HG02943 (cell line): ENCODE data around the gene TBX2.

Experiments used
- ATAC-seq: cut with Tn5 transposase; IDR thresholded peaks from one replicate; pipeline ENCODE4 v1.9.1; 2021; ENCODE audit warnings: mild to moderate bottlenecking, low read depth, moderate library complexity; ENCODE audit not compliant: unreplicated experiment

The TBX2 gene

DNA sequence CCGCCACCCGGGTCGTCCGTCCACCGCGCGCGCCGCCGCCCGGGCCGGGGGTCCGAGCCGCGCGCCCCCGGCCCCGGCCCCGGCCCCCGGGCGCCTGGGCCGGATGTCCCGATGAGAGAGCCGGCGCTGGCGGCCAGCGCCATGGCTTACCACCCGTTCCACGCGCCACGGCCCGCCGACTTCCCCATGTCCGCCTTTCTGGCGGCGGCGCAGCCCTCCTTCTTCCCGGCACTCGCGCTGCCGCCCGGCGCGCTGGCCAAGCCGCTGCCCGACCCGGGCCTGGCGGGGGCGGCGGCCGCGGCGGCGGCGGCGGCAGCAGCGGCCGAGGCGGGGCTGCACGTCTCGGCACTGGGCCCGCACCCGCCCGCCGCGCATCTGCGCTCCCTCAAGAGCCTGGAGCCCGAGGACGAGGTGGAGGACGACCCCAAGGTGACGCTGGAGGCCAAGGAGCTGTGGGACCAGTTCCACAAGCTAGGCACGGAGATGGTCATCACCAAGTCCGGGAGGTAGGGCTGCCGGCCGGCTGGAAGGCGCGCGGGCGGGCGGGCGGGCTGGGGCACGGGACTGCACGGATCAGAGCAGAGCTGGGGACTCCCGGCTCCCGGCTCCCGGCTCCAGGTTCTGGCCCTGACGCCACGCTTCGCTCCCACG is 548 bp downstream of the TBX2 start:
- no peak for ATAC-seq

DNA sequence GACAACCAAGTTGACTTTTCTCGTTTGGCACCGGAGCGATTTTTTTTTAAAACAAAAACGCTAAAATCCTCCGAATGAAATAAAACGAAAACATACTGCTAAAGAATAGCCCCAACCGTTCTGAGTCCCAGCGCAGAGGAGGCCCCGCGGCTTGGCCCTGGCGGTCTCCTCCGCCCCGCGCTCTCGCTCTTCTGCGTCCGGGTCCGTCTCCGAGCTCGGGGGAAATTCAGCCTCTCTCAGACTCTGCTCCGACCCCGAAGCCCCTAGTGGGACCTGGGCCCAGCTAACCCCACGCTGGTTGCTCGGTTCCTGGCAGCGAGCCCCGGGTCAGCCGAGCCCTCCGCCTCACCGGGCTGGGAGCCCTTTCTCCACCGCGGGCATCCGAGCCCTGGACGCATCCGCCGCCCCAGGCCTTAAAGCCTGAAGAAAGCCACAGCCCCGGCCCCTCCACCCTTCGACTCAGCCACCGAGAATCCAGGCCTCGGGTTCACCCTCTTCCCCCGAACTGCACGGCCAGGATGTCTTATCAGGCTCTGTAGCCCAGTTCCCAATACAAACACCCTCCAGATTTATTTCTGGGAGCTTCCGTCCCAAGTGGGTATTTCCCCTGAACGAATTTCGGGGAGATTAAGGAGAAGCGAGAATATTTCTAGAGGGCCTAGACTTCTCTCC is 1.2 kb downstream of the TBX2 start:
- no peak for ATAC-seq

DNA sequence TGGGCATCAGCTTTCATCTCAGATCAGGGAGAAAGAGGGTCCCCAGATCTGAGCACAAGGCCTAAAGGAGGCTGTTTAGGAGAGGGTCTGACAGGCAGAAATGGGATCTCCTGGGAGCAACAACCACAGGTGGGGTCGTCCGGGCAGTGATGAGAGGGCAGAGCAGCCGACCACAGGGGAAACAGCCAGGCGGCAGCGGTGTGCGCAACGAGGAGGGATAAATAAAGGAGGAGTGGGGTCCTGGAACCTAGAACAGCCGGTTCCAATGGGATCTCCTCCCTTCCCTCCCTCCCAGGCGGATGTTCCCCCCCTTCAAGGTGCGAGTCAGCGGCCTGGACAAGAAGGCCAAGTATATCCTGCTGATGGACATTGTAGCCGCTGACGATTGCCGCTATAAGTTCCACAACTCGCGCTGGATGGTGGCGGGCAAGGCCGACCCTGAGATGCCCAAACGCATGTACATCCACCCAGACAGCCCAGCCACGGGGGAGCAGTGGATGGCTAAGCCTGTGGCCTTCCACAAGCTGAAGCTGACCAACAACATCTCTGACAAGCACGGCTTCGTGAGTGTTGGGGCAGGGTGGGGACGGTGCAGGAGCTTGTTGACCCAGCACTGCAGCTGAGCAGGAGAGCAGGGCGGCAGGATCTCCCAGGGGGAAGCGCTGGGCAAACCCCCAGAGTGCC is 1.9 kb downstream of the TBX2 start:
- ATAC-seq = no peak

DNA sequence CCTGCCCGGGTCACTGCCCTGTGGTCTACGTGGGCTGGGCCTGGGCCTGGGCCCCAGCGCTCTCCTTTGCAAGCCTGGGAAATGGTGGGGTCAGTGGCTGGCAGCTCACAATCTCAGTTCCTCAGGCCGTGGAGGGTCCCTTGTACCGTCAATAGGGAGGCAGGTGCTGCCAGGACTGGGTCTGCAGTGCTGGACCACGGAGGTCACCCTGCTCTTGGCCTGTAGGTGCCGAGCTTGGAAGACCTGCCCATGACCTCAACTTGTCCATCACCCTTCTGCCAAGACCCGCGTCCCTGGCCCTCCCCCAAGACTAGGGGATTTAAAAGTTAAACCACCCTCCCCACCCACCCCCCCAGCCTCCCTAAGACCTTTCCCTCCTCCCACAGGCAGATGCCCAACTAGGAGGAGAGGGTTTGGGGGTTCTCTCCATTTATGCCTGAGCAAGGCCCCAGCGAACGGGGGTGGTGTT is 2.5 kb downstream of the TBX2 start:
- no peak for ATAC-seq

DNA sequence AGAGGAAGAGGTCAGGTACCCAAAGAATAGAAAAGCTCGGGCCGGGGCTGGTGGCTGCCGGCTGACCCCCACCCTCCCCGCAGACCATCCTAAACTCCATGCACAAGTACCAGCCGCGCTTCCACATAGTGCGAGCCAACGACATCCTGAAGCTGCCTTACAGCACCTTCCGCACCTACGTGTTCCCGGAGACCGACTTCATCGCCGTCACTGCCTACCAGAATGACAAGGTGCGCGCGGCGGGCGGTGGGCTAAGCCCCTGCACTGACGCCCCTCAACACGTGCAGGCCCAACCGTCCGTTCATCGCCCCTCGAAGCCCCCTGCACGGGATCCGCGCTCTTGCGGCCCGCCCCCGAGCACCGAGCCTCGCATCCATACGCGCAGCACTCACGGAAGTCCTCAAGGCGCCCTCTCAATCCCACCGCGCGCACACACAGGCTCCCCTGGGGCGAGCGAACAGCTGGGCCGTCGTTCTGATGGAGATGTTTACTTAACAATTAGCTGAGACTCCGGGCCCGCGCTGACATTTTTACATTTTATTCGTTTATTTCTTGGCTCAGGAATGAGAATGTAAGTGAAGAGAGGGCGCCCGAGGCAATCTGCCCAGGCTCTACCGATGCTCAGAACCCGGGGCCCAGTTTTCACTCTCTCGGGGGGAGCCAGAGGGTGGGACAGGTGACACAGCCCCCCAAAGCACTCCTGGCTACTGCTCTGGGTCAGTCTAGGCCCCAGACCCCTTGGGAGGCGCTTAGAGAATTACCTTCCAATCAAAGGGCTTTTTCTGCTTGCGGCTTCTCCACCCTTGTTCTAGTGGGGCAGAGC is 3.5 kb downstream of the TBX2 start:
- no peak for ATAC-seq

DNA sequence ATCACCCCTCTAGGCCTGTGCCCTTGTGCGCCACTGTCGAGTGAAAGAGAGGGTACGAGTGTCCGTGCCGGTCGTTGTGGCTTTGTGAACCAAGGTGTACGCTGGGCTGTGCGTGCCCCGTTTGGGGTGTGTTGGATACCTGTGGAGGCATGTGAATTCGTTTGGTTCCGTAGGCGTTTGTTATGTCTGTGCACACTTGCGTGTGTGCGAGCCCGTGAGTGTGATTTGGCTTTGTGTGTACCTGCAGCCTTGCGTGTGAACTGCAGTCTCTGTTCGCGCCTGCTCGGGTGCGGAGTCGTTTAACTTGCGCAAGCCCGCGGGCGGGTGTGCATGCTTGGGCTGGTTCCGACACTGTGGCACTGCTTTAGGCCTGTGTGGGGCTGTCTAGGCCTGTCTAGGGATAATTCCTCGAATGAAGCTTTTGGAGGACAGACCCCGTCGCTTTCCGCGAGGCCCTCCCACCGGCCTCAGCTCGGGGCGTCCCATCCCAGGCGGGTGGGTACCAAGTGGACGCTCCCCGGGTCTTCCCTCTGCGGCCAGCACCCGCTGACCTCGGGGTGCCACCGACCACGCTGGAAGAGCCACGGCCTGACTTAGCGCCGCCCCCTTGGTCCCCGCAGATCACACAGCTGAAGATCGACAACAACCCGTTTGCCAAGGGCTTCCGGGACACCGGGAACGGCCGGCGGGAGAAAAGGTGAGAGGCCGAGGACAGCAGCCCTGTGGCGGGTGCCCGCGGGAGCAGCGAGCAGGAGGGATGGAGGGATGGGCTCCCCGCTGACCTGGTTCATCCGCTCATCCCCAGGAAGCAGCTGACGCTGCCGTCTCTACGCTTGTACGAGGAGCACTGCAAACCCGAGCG is 4.4 kb downstream of the TBX2 start:
- ATAC-seq = no peak

DNA sequence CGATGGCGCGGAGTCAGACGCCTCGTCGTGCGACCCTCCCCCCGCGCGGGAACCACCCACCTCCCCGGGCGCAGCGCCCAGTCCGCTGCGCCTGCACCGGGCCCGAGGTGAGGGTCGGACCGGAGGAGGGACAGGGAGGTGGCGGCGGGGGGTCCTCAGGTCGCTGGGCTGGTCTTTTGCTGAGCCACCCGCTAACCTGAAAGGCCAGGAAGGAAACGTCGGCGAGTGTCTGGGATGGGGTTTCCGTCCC is 4.9 kb downstream of the TBX2 start:
- ATAC-seq = no peak

DNA sequence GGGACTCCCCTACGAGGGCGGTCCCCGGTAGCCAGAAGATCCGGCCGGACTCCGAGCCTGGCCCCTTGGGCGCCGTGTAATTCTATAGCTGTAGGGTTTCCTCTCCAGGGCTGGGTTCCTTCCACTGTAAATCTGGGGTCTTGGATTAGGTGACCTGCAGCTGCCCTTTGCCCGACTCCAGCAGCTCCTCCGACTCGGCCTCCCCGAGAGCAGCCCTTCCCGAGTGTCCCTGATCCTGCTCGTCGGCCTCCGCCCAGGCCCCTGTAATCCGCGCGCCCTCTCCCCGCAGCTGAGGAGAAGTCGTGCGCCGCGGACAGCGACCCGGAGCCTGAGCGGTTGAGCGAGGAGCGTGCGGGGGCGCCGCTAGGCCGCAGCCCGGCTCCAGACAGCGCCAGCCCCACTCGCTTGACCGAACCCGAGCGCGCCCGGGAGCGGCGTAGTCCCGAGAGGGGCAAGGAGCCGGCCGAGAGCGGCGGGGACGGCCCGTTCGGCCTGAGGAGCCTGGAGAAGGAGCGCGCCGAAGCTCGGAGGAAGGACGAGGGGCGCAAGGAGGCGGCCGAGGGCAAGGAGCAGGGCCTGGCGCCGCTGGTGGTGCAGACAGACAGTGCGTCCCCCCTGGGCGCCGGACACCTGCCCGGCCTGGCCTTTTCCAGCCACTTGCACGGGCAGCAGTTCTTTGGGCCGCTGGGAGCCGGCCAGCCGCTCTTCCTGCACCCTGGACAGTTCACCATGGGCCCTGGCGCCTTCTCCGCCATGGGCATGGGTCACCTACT is 5.5 kb downstream of the TBX2 start:
- ATAC-seq = no peak

DNA sequence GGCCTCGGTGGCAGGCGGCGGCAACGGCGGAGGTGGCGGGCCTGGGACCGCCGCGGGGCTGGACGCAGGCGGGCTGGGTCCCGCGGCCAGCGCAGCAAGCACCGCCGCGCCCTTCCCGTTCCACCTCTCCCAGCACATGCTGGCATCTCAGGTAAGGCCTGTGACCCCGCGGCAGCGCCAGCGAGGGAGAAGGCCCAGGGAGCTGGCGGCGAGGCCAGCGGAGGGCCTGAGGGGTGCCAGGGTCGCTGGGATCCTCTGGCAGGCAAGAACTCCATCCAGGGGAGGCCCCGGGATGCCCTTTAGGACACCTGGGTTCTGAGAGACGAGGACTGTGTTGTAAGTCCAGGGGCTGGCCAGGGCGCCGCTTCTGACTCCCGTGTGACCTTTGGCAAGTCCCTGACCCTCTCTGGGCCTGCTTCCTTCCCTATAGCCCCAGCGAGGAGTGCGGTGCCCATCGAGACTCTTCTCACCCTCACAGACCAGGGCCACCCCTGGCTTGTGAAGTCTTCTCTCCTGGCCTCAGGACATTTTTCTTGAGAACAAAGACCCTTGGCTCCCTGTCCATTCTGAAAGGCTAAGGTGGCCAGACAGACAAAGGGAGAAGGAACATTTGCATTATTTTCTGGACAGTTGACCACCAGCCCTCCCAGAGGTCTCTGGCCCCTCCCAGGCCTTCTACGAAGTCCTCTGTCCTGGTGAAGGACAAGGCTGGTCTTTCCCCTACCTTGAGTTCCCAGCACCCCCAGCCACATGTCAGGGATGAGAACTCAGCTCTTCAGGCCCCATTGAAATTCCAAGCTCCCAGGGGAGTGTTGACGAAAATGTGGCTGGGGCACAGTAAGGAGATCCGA is 6.3 kb downstream of the TBX2 start:
- ATAC-seq = no peak

DNA sequence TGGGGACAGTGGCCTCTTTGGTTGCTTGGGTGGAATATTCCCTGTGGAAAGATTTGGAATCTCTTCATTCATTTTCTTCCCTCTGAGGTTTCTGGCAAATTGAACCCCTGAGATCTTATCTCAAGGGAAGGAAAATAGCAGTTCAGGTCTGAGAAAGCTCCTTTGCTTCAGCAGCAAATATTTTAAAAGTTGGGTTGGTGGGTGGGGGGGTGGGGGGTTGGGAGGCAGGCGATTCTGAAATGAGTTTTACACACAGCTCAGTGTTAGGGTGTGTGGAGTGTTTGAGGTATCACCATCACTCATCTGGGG is 6.8 kb downstream of the TBX2 start:
- no peak for ATAC-seq

DNA sequence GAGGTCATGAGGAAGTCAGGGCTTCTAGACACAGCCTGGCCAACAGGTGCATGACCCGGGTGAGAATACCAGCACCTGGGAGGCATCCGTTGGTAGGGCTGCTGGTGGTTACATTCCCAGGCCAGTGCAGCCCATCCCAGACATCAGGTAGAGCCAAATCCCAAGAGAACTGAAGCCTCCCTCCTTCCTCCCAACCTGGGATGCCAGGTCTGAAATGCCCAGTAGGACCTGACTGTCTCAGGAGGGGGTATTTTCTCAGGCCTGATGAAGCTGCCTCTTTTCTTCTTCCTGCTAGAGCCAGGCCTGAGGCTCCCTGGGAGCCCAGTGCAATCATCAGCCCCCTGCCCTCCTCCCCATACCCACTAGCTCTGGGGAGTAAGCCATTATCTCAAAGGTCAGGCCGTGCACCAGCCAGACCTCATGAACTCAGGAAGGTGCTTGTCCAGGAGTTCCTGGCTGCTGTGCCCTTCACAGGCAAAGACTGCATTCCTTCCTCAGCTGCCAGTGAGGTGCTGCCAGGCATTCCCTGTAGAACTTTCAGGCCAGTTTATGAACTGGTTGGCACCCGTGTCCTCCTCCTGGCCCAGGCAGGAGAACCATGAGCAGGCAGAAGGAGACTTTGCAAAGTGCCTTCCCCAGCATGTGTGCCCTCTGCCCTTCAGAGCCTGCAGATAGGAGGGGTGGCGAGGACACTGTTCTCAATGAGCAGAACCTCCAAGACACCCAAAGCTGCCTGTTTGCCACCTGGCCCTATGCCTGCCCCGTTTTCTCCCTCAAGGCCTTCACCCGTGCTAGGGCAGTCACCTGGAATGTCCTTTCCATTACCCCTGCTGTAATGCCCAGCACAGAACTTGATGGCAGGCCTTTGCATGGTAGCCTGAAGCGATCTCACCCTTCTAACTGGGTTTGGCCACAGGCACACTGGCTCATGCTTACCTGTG is 7.6 kb downstream of the TBX2 start:
- ATAC-seq = no peak

DNA sequence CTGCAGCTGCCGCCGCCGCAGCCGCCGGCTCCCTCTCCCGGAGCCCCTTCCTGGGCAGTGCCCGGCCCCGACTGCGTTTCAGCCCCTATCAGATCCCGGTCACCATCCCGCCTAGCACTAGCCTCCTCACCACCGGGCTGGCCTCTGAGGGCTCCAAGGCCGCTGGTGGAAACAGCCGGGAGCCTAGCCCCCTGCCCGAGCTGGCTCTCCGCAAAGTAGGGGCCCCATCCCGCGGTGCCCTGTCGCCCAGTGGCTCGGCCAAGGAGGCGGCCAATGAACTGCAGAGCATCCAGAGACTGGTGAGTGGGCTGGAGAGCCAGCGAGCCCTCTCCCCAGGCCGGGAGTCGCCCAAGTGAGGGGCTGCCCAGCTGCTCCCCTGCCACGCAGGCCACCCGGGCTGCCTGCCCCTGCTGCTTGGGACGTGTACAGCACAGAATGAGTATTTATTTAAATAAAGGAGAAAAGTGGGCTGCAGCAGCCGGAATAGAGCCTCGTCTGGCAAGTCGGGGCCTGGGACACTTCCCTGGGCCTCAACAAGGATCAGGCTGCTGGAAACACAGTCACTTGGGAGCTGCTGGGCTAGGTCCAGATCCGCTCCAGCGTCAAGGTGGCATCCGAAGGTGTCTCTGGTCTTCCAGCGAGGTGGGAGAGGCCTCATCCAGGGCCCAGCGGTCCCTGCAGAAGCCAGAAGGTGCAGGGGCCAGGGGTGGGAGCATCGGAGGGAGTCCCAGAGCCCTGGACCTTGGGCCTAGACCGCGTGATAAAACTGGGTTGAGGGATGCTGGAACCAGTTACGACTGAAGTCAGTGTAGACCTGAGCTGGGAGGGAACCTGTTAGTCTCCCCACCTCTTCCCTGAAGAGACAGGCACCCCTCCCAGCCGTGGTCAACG is 8.8 kb downstream of the TBX2 start:
- ATAC-seq = no peak

DNA sequence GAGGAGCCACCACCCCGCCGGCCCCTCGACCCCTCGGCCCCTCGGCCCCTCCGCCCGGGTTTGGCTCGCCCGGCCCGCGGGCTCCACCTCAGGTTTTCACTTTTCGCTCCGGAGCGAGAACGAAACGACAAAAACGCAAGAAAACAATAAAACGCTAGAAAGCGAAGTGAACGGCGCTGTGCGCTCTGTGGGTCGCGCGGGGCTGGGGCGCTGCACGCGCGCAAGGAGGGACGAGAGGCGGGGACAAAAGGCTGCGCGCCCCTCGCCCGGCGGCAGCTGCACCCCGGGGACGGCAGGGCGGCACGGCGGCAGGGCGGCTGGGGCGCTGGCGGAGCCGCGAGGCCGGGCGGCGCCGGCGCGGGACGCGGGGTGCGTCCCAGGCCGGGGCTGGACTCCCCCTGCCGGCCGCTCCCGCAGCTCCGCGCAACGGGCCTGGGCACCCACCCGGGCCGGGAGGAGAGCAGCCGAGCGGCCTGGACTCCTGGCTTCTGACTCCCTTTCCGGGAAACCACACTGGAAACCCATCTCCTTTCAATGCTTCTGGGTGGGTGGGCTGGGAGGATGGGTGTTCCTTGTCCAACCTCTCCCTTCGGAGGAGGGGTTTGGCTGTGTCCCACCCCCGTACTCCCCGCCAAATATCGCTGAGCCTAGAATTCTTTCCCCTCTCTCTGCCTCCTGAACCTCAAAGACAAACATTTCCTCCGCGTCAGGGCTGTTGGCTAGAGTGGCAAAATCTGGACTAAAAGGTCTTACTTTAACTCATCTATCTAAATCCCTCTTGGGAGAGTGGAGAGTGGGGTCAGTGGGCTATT is 9.9 kb downstream of the TBX2 start:
- no peak for ATAC-seq

DNA sequence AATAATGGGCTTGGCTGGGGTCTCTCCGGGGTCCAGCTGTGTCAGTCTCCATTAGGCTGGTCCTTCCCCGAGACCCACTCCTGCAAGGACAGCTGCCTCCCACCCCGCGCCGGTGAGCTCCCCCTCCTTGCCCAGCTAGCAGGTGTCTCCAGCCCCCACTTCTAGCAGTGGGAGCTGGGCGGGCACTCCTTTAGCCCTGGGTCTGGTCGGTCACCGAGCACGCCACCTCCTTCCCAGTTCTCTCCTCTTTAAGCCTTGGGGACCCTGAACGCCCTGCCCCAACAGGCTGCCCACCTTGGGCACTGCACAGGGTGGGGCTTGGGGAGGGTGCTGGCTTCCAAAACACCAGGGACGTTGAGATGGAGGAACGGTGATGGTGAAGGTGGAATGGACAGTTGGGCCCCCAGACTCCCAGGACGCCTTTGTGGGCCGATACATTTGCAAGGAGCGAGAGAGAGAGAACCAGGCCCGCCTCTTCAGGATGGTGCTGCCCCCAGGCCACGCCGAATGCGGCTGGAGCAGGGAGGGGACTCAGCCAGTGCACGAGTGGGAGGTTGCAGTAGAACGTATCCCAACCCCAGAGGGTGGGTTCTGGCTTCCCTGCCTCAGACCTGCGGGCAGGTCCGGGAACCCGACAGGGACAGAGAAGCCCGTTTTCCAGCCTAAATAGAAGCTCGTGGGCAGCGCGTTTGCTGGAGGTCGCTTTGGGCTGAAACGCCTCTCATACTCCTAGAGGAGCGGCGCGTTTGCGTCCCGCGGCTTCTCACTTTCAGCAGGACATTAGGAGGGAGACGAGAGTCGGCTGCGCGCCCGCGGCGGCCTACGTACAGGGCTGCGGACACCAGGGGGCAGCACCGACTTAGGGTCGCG is 10.7 kb downstream of the TBX2 start:
- no peak for ATAC-seq

DNA sequence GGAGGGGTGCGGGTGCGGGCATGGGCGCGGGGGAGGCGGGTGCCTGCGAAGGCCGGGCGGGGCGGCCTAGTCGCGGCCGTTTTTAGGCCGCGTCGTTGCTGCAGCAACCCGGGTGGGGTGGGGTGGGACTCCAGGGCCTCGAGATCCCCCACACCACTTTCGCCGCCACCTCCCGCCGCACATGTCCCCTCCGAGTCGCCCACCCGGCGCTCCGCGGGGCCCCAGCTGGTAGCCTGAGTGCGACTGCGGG is 11.3 kb downstream of the TBX2 start:
- ATAC-seq = no peak
